H1 (cell line): ENCODE results near the gene FAM83F. TPM values are rescaled to one million over a fixed set of nuclear protein-coding genes. Genes with fewer than 3 reads are reported as not detected.

ENCODE experiments used
- CTCF ChIA-PET: fragments of 300-600 bp; sonication (Branson Sonifier 250); formaldehyde crosslinking; loops from one replicate; lab custom pipeline; 2021; ENCODE audit not compliant: partially characterized antibody; lab: Charles Lee
- POLR2A ChIA-PET: fragments of 300-600 bp; sonication (Branson Sonifier 250); formaldehyde crosslinking; loops from one replicate; lab custom pipeline; 2021; ENCODE audit warnings: inconsistent platforms; ENCODE audit not compliant: partially characterized antibody; lab: Charles Lee
- DNase-seq, 2 experiments: peaks; one replicate each; pipeline versions ENCODE4 v3.0.0 to v3.0.0-alpha.2; 2010 to 2022; ENCODE audit warnings: low spot score in 2 of 2, low read depth in 1 of 2, mixed read lengths in 1 of 2
- FAIRE-seq: peaks from 2 replicates; lab custom pipeline; 2011; peaks lifted over from hg19 to GRCh38; lab: Jason Lieb, UNC
- H2AFZ ChIP-seq: 2 replicates; pipeline ENCODE4 v1.8.1; 2012; ENCODE audit warnings: low read length, inconsistent platforms
- H2AK5ac ChIP-seq: 2 replicates; pipeline ENCODE4 v1.6.1; 2013; ENCODE audit warnings: low read depth, low read length
- H2BK120ac ChIP-seq: replicated peaks from 2 replicates; pipeline ENCODE3; 2013; ENCODE audit warnings: low read depth, low read length, inconsistent platforms
- H2BK12ac ChIP-seq: 2 replicates; pipeline ENCODE4 v1.6.1; 2013; ENCODE audit warnings: low read depth, low read length
- H2BK15ac ChIP-seq: 2 replicates; pipeline ENCODE4 v1.6.1; 2013; ENCODE audit warnings: low read length
- H2BK20ac ChIP-seq: 2 replicates; pipeline ENCODE4 v1.6.1; 2013; ENCODE audit warnings: low read length
- H2BK5ac ChIP-seq: 2 replicates; pipeline ENCODE4 v1.6.1; 2013; ENCODE audit warnings: low read depth, low read length
- H3K14ac ChIP-seq: 2 replicates; pipeline ENCODE4 v1.6.1; 2013; ENCODE audit warnings: inconsistent platforms; ENCODE audit not compliant: insufficient read length
- H3K18ac ChIP-seq: 2 replicates; pipeline ENCODE4 v1.6.1; 2013; ENCODE audit warnings: low read length; ENCODE audit errors: extremely low read depth
- H3K23ac ChIP-seq: 2 replicates; pipeline ENCODE4 v1.6.1; 2013; ENCODE audit warnings: inconsistent platforms; ENCODE audit not compliant: insufficient read length
- H3K23me2 ChIP-seq: 2 replicates; pipeline ENCODE4 v1.6.1; 2013; ENCODE audit warnings: low read depth, low read length
- H3K27ac ChIP-seq: 2 replicates; pipeline ENCODE4 v1.6.1; 2011; ENCODE audit warnings: low read depth, low read length, inconsistent platforms
- H3K27me3 ChIP-seq, 4 experiments: replicated peaks in 1 of 4; 1 replicate in 1 of 4; 2 replicates in 3 of 4; pipeline versions ENCODE4 v1.6.1 to v1.8.1; 2011 to 2013; ENCODE audit warnings: low read length in 3 of 4, mild to moderate bottlenecking in 3 of 4, inconsistent platforms in 2 of 4, mixed read lengths in 2 of 4, moderate library complexity in 1 of 4; ENCODE audit not compliant: control insufficient read depth in 3 of 4, insufficient read depth in 3 of 4; ENCODE audit errors: extremely low read depth in 1 of 4
- H3K36me3 ChIP-seq, 4 experiments: 2 replicates each; pipeline versions ENCODE4 v1.6.1 to v1.8.1; 2011 to 2013; ENCODE audit warnings: mild to moderate bottlenecking in 4 of 4, low read length in 3 of 4, moderate library complexity in 2 of 4, control low read depth in 1 of 4, inconsistent platforms in 1 of 4; ENCODE audit not compliant: insufficient read depth in 4 of 4, control insufficient read depth in 2 of 4
- H3K4ac ChIP-seq: replicated peaks from 2 replicates; pipeline ENCODE3; 2013; ENCODE audit warnings: low read length, low read depth, mixed read lengths, inconsistent platforms; ENCODE audit not compliant: insufficient read length
- H3K4me1 ChIP-seq, 4 experiments: replicated peaks in 1 of 4; 1 replicate in 1 of 4; 2 replicates in 3 of 4; pipeline versions ENCODE4 v1.6.1 to v1.8.1; 2011 to 2013; ENCODE audit warnings: low read length in 3 of 4, inconsistent platforms in 2 of 4, mixed read lengths in 1 of 4; ENCODE audit not compliant: insufficient read depth in 4 of 4, control insufficient read depth in 3 of 4
- H3K4me2 ChIP-seq, 2 experiments: 2 replicates each; pipeline versions ENCODE4 v1.6.1 to v1.8.1; 2011 to 2013; ENCODE audit warnings: low read depth in 2 of 2, low read length in 2 of 2, control low read depth in 1 of 2, inconsistent platforms in 1 of 2, mild to moderate bottlenecking in 1 of 2; ENCODE audit not compliant: insufficient read depth in 1 of 2
- H3K4me3 ChIP-seq, 4 experiments: fragments of 200-600, 300-600 bp in 1 of 4; sonication (generic), shearing (Covaris generic), sonication (Bioruptor Twin) in 1 of 4; 2 replicates each; pipeline versions ENCODE4 v1.5.1 to v1.8.1; 2011 to 2016; ENCODE audit warnings: low read length in 4 of 4, low read depth in 3 of 4, control low read depth in 2 of 4, inconsistent platforms in 2 of 4, mild to moderate bottlenecking in 2 of 4, mixed read lengths in 1 of 4, moderate library complexity in 1 of 4; ENCODE audit not compliant: insufficient read depth in 2 of 4; ENCODE audit errors: extremely low read depth in 1 of 4
- H3K56ac ChIP-seq: replicated peaks from 2 replicates; pipeline ENCODE3; 2013; ENCODE audit warnings: low read depth, mild to moderate bottlenecking, mixed read lengths, low read length, inconsistent platforms; ENCODE audit not compliant: insufficient read length
- H3K79me1 ChIP-seq: 2 replicates; pipeline ENCODE4 v1.6.1; 2013; ENCODE audit warnings: low read depth, low read length, control low read depth
- H3K79me2 ChIP-seq, 2 experiments: 2 replicates each; pipeline versions ENCODE4 v1.6.1 to v1.8.1; 2012 to 2013; ENCODE audit warnings: low read length in 2 of 2, mild to moderate bottlenecking in 2 of 2, inconsistent platforms in 1 of 2; ENCODE audit not compliant: insufficient read depth in 2 of 2, control insufficient read depth in 1 of 2
- H3K9ac ChIP-seq, 4 experiments: replicated peaks in 1 of 4; 1 replicate in 1 of 4; 2 replicates in 3 of 4; pipeline versions ENCODE4 v1.6.1 to v1.8.1; 2011 to 2013; ENCODE audit warnings: low read depth in 3 of 4, low read length in 3 of 4, control low read depth in 2 of 4, mild to moderate bottlenecking in 2 of 4, moderate library complexity in 2 of 4, inconsistent platforms in 1 of 4; ENCODE audit errors: extremely low read depth in 1 of 4
- H3K9me3 ChIP-seq, 2 experiments: 2 replicates each; pipeline versions ENCODE4 v1.6.1 to v1.8.1; 2012 to 2013; ENCODE audit warnings: mild to moderate bottlenecking in 2 of 2, moderate library complexity in 2 of 2, control low read depth in 1 of 2, inconsistent platforms in 1 of 2, low read depth in 1 of 2, low read length in 1 of 2, mixed read lengths in 1 of 2; ENCODE audit not compliant: insufficient read depth in 2 of 2
- H4K20me1 ChIP-seq, 2 experiments: replicated peaks in 1 of 2; 2 replicates each; pipeline versions ENCODE3 to v1.8.1; 2011 to 2013; ENCODE audit warnings: inconsistent platforms in 2 of 2, low read length in 2 of 2, mild to moderate bottlenecking in 1 of 2; ENCODE audit not compliant: insufficient read depth in 2 of 2, control insufficient read depth in 1 of 2
- H4K5ac ChIP-seq: 2 replicates; pipeline ENCODE4 v1.6.1; 2013; ENCODE audit warnings: low read length, low read depth, mixed read lengths, inconsistent platforms; ENCODE audit not compliant: insufficient read length
- H4K8ac ChIP-seq: 2 replicates; pipeline ENCODE4 v1.8.0; 2013; ENCODE audit warnings: mild to moderate bottlenecking, moderate library complexity, low read length, inconsistent platforms; ENCODE audit not compliant: insufficient read depth; ENCODE audit errors: extremely low read depth
- H4K91ac ChIP-seq: replicated peaks from 2 replicates; pipeline ENCODE3; 2013; ENCODE audit warnings: low read length, mixed read lengths, inconsistent platforms; ENCODE audit not compliant: insufficient read length
- ASH2L ChIP-seq: fragments of 200-600, 300-600 bp; sonication (generic); IDR thresholded peaks from one replicate; pipeline ENCODE4 v1.7.1; 2017; ENCODE audit warnings: low read length
- GTF2F1 ChIP-seq: IDR thresholded peaks from 2 replicates; pipeline ENCODE4 v1.6.1; 2012; ENCODE audit warnings: low read depth, low read length, improper control_type of control experiment, borderline replicate concordance
- HDAC2 ChIP-seq, 2 experiments: fragments of 300-600 bp in 1 of 2; sonication (generic) in 1 of 2; IDR thresholded peaks; 2 replicates each; pipeline ENCODE4 v1.6.1; 2011 to 2012; ENCODE audit warnings: low read depth in 2 of 2, low read length in 2 of 2, mild to moderate bottlenecking in 2 of 2, moderate library complexity in 2 of 2, borderline replicate concordance in 1 of 2, inconsistent platforms in 1 of 2
- KDM5A ChIP-seq: fragments of 200-600 bp; IDR thresholded peaks from 2 replicates; pipeline ENCODE4 v1.7.1; 2012; ENCODE audit warnings: mild to moderate bottlenecking, low read length, inconsistent platforms, mixed read lengths
- POLR2A ChIP-seq, 2 experiments: IDR thresholded peaks; 1 replicate in 1 of 2; 2 replicates in 1 of 2; pipeline ENCODE4 v1.6.1; 2011; ENCODE audit warnings: low read depth in 2 of 2, low read length in 2 of 2, mild to moderate bottlenecking in 2 of 2; ENCODE audit errors: control extremely low read depth in 1 of 2
- RFX5 ChIP-seq: IDR thresholded peaks from 2 replicates; pipeline ENCODE4 v1.6.1; 2011; ENCODE audit warnings: low read depth, low read length, improper control_type of control experiment, borderline replicate concordance
- SP2 ChIP-seq: IDR thresholded peaks from 2 replicates; pipeline ENCODE4 v1.6.1; 2012; ENCODE audit warnings: mild to moderate bottlenecking, low read length, inconsistent platforms
- TAF1 ChIP-seq: IDR thresholded peaks from 2 replicates; pipeline ENCODE4 v1.6.1; 2011; ENCODE audit warnings: mild to moderate bottlenecking, low read depth, low read length
- WGBS, 2 experiments: shearing (Covaris generic) in 1 of 2; methylation state at CpG; one replicate each; pipeline versions ENCODE4 v1.1.6 to v1.1.7; 2013 to 2015; ENCODE audit warnings: low lambda C conversion rate in 2 of 2, mixed read lengths in 2 of 2, inconsistent platforms in 1 of 2, low coverage in 1 of 2, missing lambda C conversion rate in 1 of 2; ENCODE audit not compliant: insufficient replicate concordance in 2 of 2, insufficient coverage in 1 of 2, insufficient read length in 1 of 2; ENCODE audit errors: extremely low coverage in 1 of 2, missing lambda C conversion rate in 1 of 2; 5-methylcytosine and 5-hydroxymethylcytosine counted together
- polyA plus RNA-seq, 7 experiments: library from polyadenylated mRNA; depleted of rRNA in 3 of 7; stranded (reverse) in 5 of 7; unstranded in 2 of 7; fragments of >200 nt in 5 of 7; fragments of 200-250 nt in 2 of 7; gene quantifications; 1 replicate in 5 of 7; 2 replicates in 1 of 7; 4 replicates in 1 of 7; pipeline versions ENCODE4 v1.2.1 to v1.2.3, GENCODE V29; 2011 to 2013; ENCODE audit warnings: missing spikeins in 2 of 7, mixed read lengths in 2 of 7
- total RNA-seq: library from RNA; stranded (reverse); fragmentation: NEBNext Ultra II Directional; extraction: Animal tissue kit (Norgen Biotek cat#: 25700); gene quantifications from 2 replicates; pipeline ENCODE4 v1.2.1, GENCODE V29; 2021
- TF ChIP-seq, protein P1 (sequence below): IDR thresholded peaks from 2 replicates; pipeline ENCODE4 v1.6.1; 2011; ENCODE audit warnings: low read length, improper control_type of control experiment

FAM83F gene
- total and polyA plus RNA-seq, 2 of the 8 experiments (the other 6 are each of a cell fraction or from before 2014, with no cell fraction given), result 8.6 to 18.9 TPM

DNA sequence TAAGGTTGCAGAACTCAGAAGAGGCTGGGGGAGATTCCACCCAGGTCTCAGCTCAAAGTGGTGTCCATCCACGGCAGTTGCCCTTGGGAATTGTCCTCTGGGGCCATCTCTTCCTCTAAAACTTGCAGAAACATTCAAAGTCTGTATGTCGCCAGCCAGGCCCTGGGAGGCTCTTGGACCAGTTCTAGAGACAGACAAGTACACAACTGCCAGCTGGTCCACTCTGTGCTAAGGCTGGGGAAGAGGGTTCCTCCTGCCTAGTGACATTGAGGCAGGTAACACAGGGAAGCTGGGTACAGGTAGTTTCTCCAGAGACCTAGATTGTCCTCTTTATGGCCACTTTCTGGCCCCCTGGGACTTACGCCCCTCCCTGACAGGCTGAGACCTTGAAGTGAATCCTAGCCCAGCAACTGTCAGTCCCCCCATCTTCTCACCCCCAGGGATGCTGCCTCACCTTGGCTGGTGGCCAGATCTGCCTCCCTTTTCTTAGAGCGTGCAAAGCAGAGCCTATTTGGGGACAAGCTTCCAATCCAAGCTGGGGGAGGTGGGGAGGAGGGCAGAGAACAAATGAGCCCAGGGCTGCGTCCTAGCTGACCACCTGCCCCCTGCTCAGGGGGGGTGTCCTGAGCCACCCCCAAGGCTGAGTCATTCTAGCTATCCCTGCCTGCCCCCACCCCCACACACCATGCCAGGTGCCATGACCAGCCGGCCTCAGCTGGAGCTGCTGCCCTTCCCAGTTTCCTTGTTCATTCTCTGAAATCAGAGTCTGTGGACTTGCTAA lies 8.4 kb downstream of the FAM83F start:
- Histone ChIP-seq H3K4me3 (no peak overlapping the region), H3K9me3 (no peaks in the 10 kb centered on the region), H2AK5ac (no peak overlapping the region), H3K9ac (no peak overlapping the region), H3K27me3 (no peaks in the 10 kb centered on the region; a peak in 1 of 7 replicates), H3K23me2 (no peaks in the 10 kb centered on the region; the same call in 1 of the 2 replicates), H4K5ac (no peak overlapping the region), H3K18ac (no peak overlapping the region), H2BK120ac (no peak overlapping the region), H4K91ac (no peak overlapping the region), H4K8ac (no peak overlapping the region), H2BK12ac (no peak overlapping the region), H3K14ac (no peak overlapping the region), H2BK5ac (no peak overlapping the region), H3K4ac (no peak overlapping the region), H3K79me1 (peaks cover 3% of the 10 kb centered on the region; the same call in 1 of the 2 replicates), H3K36me3 (no peaks in the 10 kb centered on the region), H3K4me1 (peaks cover 16 to 41% (median 34%) of the 10 kb centered on the region in 4 experiments), H3K56ac (no peak overlapping the region), H3K79me2 (peaks cover 3 to 47% of the 10 kb centered on the region in 2 experiments), H2BK15ac (no peak overlapping the region), H3K4me2 (no peak overlapping the region; a peak in 1 of 4 replicates), H4K20me1 (peaks cover 0 to 12% of the 10 kb centered on the region in 2 experiments), H3K23ac (no peak overlapping the region), H2AFZ (no peak overlapping the region), H2BK20ac (no peak overlapping the region), H3K27ac (no peak overlapping the region)
- POLR2A ChIA-PET, result interaction anchor here (0.6 to 2.7 kb wide), 4 partner anchors 9 to 121 kb away, joined by 3 to 8 read pairs (median 4); partner anchors contain the start of gene FAM83F
- CTCF ChIA-PET, result interaction anchor here (0.7 to 16.1 kb wide), 3 partner anchors 24 to 460 kb away, joined by 3 to 159 read pairs (median 3); no protein-coding TSS in a partner anchor
- FAIRE-seq, result no peak
- no peak for DNase-seq
- TF ChIP-seq GTF2F1 (no peak), SP2 (no peak), RFX5 (no peak), ASH2L (no peak), POLR2A (IDR thresholded peaks at IDR 0.05; ENCODE audit: control extremely low read depth in 1 of 2, low read depth in 2 of 2, low read length in 2 of 2) (no peak), HDAC2 (IDR thresholded peaks at IDR 0.05; ENCODE audit: borderline replicate concordance in 1 of 2, low read depth in 2 of 2, low read length in 2 of 2) (no peak), KDM5A (no peak), TAF1 (no peak)
- TF ChIP-seq, protein P1, sequence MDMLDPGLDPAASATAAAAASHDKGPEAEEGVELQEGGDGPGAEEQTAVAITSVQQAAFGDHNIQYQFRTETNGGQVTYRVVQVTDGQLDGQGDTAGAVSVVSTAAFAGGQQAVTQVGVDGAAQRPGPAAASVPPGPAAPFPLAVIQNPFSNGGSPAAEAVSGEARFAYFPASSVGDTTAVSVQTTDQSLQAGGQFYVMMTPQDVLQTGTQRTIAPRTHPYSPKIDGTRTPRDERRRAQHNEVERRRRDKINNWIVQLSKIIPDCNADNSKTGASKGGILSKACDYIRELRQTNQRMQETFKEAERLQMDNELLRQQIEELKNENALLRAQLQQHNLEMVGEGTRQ, result no peak
- WGBS, 2 experiments, result 89% methylated on average over 5 of the region's 6 CpGs; no CpG with 5 or more reads in 1 of the 2 experiments
